B cell (primary cell): Measurements from ENCODE around the gene TIAM2.

ENCODE experiments used
- EZH2 ChIP-seq: IDR thresholded peaks from 2 replicates; pipeline ENCODE4 v1.6.1; 2012; ENCODE audit warnings: borderline replicate concordance, low read depth, mild to moderate bottlenecking, moderate library complexity, low read length; ENCODE audit not compliant: insufficient read depth, poor library complexity, severe bottlenecking
- TF ChIP-seq, protein P1 (sequence below): fragments of 200-600 bp; IDR thresholded peaks from one replicate; pipeline ENCODE4 v1.8.0; 2022; ENCODE audit warnings: antibody characterized with exemption, mild to moderate bottlenecking

DNA sequence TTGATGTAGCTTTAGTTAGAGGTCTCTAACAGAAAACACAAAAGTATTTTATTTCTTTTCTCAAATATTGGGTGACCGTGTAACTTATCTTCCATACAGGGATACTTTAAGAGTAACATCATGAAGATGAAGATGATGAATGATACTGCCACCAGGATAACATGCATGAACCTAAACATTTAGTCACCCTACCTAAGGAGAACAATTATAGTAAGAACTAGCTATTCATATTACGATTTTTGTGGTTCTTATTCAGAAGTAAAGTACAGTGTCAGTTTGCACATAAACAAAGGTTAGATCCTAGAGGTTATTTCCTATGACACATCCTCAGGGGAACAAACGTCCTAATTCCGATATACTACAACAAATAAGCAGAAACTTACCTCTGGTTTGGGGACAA is 289.7 kb downstream of the TIAM2 start:
- TF ChIP-seq, protein P1, sequence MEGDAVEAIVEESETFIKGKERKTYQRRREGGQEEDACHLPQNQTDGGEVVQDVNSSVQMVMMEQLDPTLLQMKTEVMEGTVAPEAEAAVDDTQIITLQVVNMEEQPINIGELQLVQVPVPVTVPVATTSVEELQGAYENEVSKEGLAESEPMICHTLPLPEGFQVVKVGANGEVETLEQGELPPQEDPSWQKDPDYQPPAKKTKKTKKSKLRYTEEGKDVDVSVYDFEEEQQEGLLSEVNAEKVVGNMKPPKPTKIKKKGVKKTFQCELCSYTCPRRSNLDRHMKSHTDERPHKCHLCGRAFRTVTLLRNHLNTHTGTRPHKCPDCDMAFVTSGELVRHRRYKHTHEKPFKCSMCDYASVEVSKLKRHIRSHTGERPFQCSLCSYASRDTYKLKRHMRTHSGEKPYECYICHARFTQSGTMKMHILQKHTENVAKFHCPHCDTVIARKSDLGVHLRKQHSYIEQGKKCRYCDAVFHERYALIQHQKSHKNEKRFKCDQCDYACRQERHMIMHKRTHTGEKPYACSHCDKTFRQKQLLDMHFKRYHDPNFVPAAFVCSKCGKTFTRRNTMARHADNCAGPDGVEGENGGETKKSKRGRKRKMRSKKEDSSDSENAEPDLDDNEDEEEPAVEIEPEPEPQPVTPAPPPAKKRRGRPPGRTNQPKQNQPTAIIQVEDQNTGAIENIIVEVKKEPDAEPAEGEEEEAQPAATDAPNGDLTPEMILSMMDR = no peak
- no peak for TF ChIP-seq EZH2
